Brain microvascular endothelial cell (primary cell): ENCODE results near the gene EHD4.

ENCODE experiments used
- DNase-seq: peaks from one replicate; pipeline ENCODE4 v3.0.0-alpha.2; 2020
- H3K27ac ChIP-seq: fragments of 250-450 bp; sonication (Bioruptor Pico); 2 replicates; pipeline ENCODE4 v1.5.1; 2020; ENCODE audit warnings: mild to moderate bottlenecking, moderate library complexity
- H3K27me3 ChIP-seq: fragments of 250-450 bp; sonication (Bioruptor Pico); replicated peaks from 2 replicates; pipeline ENCODE4 v1.5.1; 2020; ENCODE audit warnings: mild to moderate bottlenecking
- H3K36me3 ChIP-seq: fragments of 250-450 bp; sonication (Bioruptor Pico); replicated peaks from 2 replicates; pipeline ENCODE4 v1.5.1; 2020; ENCODE audit warnings: mild to moderate bottlenecking
- H3K4me3 ChIP-seq: 2 replicates; pipeline ENCODE4 v1.5.1; 2011; ENCODE audit warnings: low read depth, mild to moderate bottlenecking, control low read depth, low read length, moderate library complexity
- in situ Hi-C: cut with HindIII; loops from 2 replicates; pipeline ENCODE4 v1.10.0; 2017; ENCODE audit warnings: low sequenced_read_pairs, low pct_ligation_motif_present
- TF ChIP-seq, protein P1 (sequence below): IDR thresholded peaks from 2 replicates; pipeline ENCODE4 v1.5.1; 2011; ENCODE audit warnings: low read depth, mild to moderate bottlenecking, moderate library complexity, low read length, control low read depth, inconsistent platforms; ENCODE audit errors: missing control alignments

Gene EHD4

GRCh38 chr15:41847206-41847605 is 125.2 kb downstream of the EHD4 start:
- Histone ChIP-seq H3K36me3 (peaks cover 3% of the 10 kb centered on the region), H3K27me3 (no peaks in the 10 kb centered on the region), H3K4me3 (no peak overlapping the region), H3K27ac (no peak overlapping the region)
- in situ Hi-C loops = no loop called here
- TF ChIP-seq, protein P1, sequence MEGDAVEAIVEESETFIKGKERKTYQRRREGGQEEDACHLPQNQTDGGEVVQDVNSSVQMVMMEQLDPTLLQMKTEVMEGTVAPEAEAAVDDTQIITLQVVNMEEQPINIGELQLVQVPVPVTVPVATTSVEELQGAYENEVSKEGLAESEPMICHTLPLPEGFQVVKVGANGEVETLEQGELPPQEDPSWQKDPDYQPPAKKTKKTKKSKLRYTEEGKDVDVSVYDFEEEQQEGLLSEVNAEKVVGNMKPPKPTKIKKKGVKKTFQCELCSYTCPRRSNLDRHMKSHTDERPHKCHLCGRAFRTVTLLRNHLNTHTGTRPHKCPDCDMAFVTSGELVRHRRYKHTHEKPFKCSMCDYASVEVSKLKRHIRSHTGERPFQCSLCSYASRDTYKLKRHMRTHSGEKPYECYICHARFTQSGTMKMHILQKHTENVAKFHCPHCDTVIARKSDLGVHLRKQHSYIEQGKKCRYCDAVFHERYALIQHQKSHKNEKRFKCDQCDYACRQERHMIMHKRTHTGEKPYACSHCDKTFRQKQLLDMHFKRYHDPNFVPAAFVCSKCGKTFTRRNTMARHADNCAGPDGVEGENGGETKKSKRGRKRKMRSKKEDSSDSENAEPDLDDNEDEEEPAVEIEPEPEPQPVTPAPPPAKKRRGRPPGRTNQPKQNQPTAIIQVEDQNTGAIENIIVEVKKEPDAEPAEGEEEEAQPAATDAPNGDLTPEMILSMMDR = no peak
- no peak for DNase-seq
